ENCODE measurements around the gene UNC79.

- no peak for TF ChIP-seq SUZ12 (IDR thresholded peaks at IDR 0.05; ENCODE audit: extremely low read depth, insufficient read depth, insufficient read length)
- no peak for TF ChIP-seq YY1 (IDR thresholded peaks at IDR 0.05; ENCODE audit: insufficient read depth, insufficient read length)
- no peak for TF ChIP-seq ZNF274 (IDR thresholded peaks at IDR 0.05; ENCODE audit: low read depth, low read length)
Measured at GRCh38 chr14:93757206-93757605, 326.5 kb downstream of the UNC79 start.
